ENCODE data around the gene VPS13A.
"Not testable (repeated sequence)": the region's sequence is repeated elsewhere in the genome, so short reads cannot be mapped to it uniquely, and the experiment has no call there.

VPS13A gene

GRCh38 chr9:77305622-77306400 is 128.5 kb downstream of the VPS13A start:
- no peak for DNase-seq

- DNase-seq: no peak
Measured at GRCh38 chr9:77307166-77307565, 129.8 kb downstream of the VPS13A start.

- DNase-seq: no peak
Measured at GRCh38 chr9:77316058-77316457, 138.7 kb downstream of the VPS13A start.

GRCh38 chr9:77325058-77325457 is 147.7 kb downstream of the VPS13A start:
- DNase-seq: no peak

- DNase-seq: no peak
Measured at GRCh38 chr9:77328102-77328501, 150.8 kb downstream of the VPS13A start.

GRCh38 chr9:77370064-77370463 is 192.7 kb downstream of the VPS13A start:
- DNase-seq: no peak

GRCh38 chr9:77374266-77374665 is 196.9 kb downstream of the VPS13A start:
- no peak for DNase-seq

GRCh38 chr9:77375956-77376532 is 198.7 kb downstream of the VPS13A start:
- peak; percentile 53 for DNase-seq

GRCh38 chr9:77384406-77384805 is 207.1 kb downstream of the VPS13A start:
- no peak for DNase-seq

- no peak for DNase-seq
Measured at GRCh38 chr9:77386187-77386586, 208.9 kb downstream of the VPS13A start.

- DNase-seq: no peak
Measured at GRCh38 chr9:77391834-77392233, 214.5 kb downstream of the VPS13A start.

- DNase-seq: no peak
Measured at GRCh38 chr9:77392328-77392727, 215.0 kb downstream of the VPS13A start.

- DNase-seq: not testable (repeated sequence)
Measured at GRCh38 chr9:77398581-77398980, 221.2 kb downstream of the VPS13A start.

- no peak for DNase-seq
Measured at GRCh38 chr9:77399964-77400363, 222.6 kb downstream of the VPS13A start.

GRCh38 chr9:77402286-77402685 is 225.0 kb downstream of the VPS13A start:
- DNase-seq: no peak

- DNase-seq: no peak
Measured at GRCh38 chr9:77403239-77403638, 225.9 kb downstream of the VPS13A start.

- not testable (repeated sequence) for DNase-seq
Measured at GRCh38 chr9:77408521-77408920, 231.2 kb downstream of the VPS13A start.

GRCh38 chr9:77417566-77417965 is 240.2 kb downstream of the VPS13A start:
- no peak for DNase-seq

- no peak for DNase-seq
Measured at GRCh38 chr9:77418226-77418625, 240.9 kb downstream of the VPS13A start.

GRCh38 chr9:77420641-77421040 is 243.3 kb downstream of the VPS13A start:
- DNase-seq: no peak

GRCh38 chr9:77421506-77422265 is 244.4 kb downstream of the VPS13A start:
- no peak for DNase-seq

GRCh38 chr9:77422969-77423368 is 245.6 kb downstream of the VPS13A start:
- DNase-seq: no peak

- DNase-seq: no peak
Measured at GRCh38 chr9:77423841-77424240, 246.5 kb downstream of the VPS13A start.

GRCh38 chr9:77424993-77425392 is 247.7 kb downstream of the VPS13A start:
- no peak for DNase-seq
